HPDE6-E6E7 (cell line): ENCODE measurements around the gene MSMO1.

Experiments
- DNase-seq: peaks from one replicate; pipeline ENCODE4 v3.0.0; 2011; ENCODE audit warnings: missing footprints; ENCODE audit errors: extremely low spot score

Gene MSMO1

DNA sequence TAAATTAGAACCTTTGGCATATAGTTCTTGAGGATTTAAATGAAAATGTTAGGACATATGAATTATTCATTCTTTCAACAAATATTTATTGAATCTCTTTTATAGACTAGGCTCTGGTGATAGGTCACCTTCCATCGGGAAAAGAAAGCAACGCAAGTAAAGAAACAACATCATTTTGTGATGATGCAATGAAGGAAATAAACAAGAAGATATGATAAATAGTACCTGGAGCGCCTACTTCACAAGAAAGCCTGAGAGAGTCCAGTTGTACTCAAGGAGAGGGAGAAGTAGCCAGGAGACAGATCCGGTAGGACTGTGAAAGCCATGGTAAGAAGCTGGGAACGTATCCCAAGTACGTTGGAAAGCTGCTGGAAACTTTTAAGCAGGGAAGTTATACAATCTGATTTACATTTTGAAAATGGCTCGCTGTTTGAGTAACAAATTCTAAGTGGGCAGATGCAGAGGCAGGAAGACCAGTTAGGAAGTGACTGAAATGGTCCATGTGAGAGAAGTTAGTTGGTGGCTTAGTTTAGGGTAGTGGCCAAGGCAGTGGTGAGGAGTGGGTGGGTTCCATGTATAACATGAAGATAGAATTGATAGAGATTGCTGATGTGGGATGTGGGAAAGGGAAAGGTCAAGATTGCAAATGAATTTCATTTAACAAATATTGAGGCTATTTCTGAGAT is 33.7 kb downstream of the MSMO1 start:
- no peak for DNase-seq

DNA sequence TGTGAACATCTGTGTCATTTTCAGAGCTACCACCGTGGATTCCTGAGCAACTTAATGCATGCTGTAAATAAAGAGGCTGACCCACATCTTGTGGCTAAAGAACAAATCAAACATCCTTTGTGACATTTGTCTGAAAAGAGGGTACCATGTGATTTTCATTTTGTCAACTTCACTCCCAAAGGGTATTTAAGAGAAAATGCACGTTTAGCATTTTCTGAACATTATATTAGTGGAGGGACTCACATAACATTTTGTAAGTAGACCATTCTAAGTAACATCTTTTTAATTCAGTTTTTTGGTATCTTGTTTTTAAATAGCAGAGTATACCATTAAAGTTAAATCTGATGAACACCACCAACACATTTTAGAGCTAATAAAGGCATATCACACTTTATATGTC is 34.3 kb downstream of the MSMO1 start:
- no peak for DNase-seq

DNA sequence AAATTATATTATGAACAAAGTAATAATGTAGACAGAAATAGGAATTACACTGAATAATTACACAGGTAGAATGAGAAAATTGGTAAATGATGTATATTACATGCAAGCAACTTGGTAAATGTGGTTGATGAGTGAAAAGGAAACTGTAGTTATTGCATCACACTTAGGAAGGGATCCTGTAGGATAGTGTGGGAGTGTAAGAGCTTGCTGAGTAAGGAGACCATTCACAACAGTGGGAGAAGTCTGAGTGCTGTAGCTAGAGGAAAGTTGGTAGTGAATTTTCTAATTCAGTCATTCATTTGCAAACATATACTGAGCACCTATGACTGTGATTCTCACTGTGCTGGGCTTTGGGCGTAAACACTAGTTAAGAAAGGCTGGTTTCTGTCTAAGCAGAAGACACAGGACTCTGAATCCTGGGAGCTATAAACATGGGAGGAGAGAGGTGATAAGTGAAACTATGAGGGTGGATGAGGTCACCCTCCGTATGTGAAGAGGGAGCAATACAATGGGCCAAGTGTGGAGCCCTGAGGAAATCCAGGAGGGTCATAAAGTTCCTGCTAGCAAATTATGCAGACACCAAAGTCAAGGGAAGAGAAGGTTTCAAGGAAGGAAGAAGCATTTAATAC is 37.1 kb downstream of the MSMO1 start:
- DNase-seq, result no peak

DNA sequence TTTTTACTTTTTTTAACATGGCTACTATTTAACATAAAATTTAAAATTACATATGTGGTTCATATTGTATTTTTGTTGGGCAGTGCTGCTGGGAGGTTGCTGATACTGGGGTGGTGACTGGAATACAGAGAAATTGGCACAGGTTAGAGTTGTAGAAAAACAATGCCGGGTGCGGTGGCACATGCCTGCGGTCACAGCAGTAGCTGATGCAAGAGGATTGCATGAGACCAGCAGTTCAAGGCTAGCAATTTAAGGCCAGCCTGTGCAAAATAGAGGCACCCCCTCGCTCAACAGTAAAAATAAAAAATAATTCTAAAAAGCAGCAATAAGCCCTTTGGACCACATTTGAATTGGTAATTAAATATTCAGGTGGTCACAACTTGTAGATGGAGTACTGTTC is 39.6 kb downstream of the MSMO1 start:
- no peak for DNase-seq

DNA sequence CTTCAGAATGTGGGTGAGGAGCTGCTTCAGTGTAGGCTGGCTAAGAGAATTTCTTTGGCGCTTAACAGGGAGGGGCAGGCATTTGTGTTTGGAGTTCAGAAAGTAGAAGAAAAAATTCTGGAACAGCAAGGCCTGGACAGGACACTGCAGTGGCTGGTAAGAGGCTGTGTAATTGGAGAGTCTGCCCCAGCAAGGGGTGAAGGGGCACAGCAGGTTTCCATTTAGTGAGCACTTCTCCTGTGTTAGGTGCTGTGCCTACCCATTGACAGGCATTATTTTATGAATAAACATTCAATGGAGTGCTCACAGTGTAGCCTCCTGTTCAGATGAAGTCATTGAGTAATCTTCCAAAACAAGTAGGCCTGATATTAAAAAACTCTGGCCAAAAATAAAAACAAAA is 40.6 kb downstream of the MSMO1 start:
- no peak for DNase-seq

DNA sequence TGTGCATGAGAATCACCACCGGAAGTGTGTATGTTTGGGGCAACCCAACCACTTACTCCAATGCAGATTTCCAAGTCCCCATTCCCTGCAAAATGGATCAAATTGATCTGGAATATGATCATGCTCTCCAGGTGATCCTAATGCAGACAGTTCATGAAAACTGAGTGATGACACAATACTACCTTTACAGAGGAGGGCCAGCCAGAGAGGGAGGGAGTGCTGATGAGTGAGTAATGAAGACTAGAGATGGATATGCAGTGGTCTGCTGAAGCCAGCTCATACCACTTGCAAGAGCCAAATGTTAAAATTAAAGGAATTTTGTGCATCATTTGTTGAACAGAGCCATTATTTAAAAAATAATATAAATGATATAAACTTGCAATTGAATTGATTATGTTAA is 41.1 kb downstream of the MSMO1 start:
- no peak for DNase-seq

DNA sequence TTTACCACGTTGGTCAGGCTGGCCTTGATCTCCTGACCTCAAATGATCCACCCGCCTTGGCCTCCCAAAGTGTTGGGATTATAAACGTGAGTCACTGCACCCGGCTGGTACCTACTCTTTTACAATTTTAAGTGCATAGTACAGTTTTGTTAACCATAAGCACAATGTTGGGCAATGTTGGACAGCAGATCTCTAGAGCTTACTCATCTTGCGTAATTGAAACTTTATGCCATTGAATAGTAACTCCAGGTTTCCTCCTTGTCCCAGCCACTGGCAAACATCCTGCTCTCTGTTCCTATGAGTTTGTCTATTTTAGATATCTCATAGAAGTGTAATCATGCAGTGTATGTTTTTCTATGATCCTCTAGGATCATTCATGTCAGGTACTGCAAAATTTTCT is 42.1 kb downstream of the MSMO1 start:
- no peak for DNase-seq

DNA sequence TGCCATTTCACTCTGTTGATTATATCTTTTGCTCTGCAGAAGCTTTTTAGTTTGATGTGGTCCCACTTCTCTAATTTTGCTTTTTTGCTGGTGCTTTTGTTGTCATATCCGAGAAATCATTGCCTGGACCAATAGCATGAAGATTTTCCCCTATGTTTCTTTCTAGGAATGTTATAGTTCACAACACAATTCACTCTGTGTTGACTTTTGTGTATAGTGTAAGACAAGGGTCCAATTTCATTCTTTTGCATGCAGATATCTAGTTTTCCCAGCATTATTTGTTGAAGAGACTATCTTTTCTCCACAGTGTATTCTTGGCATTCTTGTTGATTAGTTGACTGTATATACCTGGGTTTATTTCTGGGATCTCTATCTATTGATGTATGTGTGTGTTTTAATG is 43.1 kb downstream of the MSMO1 start:
- no peak for DNase-seq

DNA sequence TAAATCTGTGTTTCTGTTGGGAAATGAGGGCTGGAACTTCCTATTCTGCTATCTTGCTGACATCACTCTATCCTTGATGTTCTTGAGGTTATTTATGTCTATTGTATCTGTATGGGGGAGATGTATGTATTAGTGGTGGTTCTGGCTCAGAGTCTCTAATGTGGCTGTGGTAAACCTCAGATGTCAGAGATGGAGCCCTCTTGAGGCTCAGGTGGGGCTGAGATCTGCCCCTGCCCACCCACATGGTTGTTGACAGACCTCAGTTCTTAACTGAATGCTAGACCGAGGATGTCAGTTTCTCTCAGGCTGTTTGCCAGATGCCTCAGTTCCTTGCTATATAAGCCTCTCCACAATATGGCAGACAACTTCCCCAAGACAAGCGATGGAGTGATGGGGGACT is 48.0 kb downstream of the MSMO1 start:
- DNase-seq, result no peak

DNA sequence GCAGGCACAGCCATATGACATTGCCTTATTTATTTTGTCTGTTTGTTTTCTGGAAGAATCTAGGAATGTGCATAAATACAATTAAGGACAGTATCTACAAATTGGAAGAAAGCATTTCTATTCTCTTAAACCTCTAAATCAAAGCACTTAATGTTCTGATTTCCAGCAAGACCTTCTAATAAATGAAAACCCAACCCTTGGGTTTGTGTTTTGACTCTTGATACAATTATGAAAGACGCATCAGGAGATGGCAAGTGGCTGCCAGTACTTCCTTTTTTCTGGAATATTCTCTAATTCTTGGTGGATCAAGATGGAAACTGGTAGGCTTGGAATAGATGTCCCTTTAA is 50.9 kb downstream of the MSMO1 start:
- DNase-seq, result no peak

DNA sequence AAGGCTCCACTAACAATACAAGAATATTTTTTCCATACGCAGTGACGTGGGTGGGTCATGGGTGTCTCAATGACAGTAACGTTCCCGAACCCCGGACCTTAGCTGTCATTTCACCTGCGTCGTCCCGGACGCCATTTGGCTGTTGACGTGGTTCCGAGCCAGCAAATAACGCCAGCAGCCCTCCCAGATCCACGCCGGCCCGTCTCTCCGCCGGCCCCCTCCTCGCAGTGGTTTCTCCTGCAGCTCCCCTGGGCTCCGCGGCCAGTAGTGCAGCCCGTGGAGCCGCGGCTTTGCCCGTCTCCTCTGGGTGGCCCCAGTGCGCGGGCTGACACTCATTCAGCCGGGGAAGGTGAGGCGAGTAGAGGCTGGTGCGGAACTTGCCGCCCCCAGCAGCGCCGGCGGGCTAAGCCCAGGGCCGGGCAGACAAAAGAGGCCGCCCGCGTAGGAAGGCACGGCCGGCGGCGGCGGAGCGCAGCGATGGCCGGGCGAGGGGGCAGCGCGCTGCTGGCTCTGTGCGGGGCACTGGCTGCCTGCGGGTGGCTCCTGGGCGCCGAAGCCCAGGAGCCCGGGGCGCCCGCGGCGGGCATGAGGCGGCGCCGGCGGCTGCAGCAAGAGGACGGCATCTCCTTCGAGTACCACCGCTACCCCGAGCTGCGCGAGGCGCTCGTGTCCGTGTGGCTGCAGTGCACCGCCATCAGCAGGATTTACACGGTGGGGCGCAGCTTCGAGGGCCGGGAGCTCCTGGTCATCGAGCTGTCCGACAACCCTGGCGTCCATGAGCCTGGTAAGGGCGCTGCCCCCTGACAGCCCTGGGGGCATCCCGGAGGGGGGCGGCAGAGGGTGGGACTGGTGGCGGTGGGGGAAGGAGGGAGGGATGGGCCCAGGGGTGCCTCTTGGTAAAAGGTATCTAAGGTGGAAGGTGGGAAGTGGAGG is 51.5 kb downstream of the MSMO1 start, which contains the start of gene CPE:
TSS of gene CPE (plus strand) at position 264 of the 933 bp plus-strand sequence. CDS start at position 478, 214 bp downstream.
- DNase-seq, result peak; percentile 91

DNA sequence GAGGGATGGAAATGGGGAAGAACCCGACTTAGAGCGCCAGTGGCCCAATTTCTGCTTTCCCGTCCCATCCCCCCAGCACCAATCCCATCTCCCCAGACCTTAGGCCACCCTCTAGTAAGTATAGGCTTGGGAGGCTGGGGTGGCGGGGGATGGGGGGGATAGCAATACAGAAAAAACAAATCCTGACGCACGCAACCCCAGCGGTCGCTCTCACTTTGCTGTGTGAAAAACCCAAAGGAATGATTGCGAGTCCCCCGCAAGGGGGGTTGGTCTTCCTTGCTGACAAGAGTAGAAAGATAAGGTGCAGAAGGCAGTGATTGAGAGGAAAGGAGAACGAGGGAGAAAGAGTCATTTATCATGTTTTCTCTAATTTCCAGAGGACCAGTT is 52.2 kb downstream of the MSMO1 start:
- no peak for DNase-seq

DNA sequence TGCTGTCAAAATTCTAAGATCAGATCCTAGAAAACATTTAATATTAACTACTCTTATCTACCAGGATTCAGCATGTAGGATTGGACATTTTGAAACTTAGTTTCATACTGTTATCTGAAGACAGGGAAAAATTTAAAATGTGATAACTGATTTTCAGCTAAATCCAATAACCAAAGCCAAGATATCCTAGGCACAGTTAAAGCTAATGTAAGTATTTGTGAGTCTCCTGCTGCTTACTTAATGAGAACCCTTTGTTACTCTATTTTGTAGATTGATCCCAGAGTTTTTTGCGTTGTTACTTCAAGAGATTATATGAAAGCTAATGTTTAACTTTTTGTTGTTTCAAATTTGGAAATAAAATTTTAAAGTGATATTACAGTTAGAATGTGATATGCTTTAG is 53.3 kb downstream of the MSMO1 start:
- DNase-seq, result no peak

DNA sequence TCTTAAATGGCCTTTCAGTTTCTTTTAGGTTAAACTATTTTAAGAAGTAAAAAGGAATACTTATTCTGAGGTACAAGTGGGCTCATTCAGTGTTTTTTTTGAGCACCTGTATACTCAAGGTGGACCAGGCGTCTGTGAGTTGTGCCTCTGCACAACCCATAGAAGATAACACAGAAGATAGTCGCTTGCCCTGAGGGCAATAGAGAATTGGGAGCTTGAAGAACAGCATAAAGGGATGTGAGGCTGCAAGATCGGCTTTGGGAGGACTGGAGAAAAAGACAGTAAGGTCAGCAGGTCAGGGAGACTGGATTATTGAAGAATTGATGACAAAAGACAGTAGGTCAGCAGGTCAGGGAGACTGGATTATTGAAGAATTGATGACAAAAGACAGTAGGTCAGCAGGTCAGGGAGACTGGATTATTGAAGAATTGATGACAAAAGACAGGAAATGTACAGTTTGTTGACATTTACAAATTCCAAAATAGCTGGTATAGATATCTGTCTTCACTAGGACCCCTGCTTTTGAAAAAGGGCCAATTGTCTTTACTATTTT is 54.4 kb downstream of the MSMO1 start:
- DNase-seq, result no peak

DNA sequence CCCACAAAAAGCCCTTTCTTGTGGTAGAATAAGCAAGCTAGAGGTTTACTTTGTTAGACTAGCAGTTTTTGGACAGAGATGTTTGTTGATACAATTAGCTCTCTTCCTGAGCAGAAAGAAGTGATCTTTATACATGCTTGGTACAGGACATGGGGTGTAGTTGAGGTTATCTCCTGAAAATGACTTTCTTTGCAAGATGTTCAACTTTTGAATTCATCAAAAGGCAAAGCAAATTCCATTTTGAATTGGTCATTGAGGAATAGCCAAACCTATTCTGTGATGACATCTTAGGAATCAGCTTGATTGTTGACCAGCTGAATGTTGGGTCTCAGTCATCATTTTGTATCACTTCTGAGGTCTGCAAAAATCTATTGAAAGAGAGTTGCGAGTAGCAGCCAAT is 55.2 kb downstream of the MSMO1 start:
- no peak for DNase-seq

DNA sequence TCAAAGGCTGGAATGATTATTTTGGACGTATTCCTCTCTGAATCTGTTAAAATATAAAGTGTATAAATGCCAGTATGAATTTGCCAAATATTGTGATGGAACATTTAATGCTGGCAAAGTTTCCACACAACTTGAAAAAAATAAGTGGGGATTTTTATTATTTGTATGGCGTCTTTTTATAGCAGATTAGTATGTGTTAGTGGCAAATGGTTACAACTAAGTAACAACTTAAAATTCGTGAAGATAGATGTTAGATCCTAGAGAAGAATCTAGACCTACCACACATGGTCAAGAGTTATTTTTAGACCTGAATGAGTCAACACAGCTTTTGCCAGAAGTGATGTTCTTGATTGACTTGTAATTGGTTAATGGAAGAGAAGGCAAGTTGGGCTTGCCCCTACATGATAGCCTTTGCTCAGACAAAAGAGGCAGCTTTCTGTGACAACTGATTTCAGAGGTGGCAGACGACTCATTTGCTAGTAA is 56.2 kb downstream of the MSMO1 start:
- DNase-seq, result no peak

DNA sequence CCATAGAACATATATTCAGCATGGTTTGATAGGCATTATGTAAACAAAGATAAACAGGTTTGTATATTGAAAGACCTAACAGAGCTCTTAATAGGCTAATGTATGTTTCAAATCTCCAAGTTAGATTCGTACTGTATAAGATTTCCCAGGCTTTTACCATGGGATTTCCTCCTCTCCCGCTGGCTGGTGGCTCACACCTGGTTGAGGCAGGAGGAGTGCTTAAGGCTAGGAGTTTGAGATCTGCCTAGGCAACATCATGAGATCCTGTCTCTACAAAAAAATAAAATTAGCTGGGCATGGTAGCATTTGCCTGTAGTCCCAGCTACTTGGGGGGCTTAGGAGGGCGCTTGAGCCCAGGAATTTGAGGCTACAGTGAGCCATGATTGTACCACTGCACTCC is 56.7 kb downstream of the MSMO1 start:
- no peak for DNase-seq

DNA sequence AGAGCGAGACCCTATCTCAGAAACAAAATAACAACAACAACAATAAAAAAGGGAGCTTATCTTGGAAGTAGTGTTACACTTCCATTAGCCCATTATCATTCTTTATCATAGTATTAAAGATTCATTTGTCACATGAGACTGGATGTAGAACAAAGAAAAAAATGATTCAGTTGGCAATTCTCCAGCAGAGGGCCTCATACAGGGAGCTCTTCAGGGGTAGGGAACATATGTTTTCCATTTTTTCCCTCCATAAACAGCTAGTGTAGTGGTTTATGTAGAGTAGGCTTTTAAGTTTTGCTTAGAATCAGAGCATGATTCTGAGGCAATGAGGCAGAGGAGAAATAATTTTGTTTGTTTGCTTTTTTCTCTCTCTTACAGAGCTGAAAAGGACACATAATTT is 57.1 kb downstream of the MSMO1 start:
- DNase-seq, result no peak

DNA sequence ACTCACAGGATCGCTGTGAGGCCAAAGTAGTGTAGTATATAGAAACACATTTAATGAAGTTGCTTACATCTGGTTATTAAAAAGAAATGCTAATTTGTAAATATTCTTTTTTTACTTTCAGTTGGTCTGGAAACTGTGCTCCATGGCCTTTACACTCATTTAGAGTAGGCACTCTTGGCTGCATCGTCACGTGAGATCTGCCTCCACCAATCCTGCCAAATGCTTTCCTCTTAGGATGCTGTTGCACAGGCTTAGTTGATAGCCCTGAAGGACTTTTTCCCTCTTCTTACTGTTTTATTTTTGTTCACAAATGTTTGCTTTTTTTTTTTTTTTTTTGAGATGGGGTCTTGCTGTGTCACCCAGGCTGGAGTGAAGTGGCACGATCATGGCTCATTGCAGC is 57.7 kb downstream of the MSMO1 start:
- no peak for DNase-seq

DNA sequence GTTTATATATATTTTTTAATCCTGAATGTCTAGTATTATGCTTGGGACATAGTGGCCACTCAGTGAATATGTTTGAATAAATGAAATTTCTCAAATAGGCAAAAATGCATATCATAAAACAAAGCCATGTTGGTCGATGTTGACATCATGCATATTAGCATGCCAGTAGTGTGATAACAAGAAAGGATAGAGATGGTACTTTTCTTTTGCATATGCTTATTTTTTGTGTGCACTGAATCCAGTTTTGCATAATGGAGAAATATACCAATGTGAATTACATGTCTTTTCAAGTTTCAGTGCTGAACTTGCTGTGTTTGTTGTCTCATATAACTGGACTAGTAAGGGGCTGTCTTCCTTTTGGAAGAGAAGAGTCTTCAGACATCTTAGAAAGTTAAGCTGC is 58.9 kb downstream of the MSMO1 start:
- DNase-seq, result no peak

DNA sequence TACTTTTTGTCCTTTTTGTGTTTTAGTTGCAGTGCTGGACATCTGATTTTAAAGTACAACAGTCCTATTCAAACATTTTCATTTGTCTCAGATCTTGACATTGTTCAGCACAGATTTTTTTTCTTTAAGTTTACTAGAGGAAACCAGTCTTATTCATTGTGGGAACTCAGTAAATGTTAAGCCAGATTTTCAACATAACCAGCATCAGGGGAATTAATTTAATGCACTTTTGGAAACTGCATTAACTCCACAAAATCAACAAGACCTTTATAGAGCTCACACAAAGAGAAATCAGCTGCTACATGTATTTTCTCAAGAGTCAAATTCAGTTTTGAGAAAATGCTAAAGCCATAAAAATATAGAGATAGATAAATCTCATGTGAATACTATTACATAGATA is 61.3 kb downstream of the MSMO1 start:
- no peak for DNase-seq
